Myocyte (in vitro differentiated cells): ENCODE results near the gene OSTF1. TPM values are rescaled to one million over a fixed set of nuclear protein-coding genes. Genes with fewer than 3 reads are reported as not detected.

ENCODE experiments used
- DNase-seq: peaks from one replicate; pipeline ENCODE4 v3.0.0-alpha.2; 2012; ENCODE audit warnings: low read depth
- total RNA-seq: library from RNA; depleted of rRNA; stranded (reverse); fragments of >200 nt; gene quantifications from 2 replicates; pipeline ENCODE4 v1.2.3, GENCODE V29; 2014

OSTF1 gene
- total RNA-seq, 1 donor from 2014 or later = 24.6 TPM

- DNase-seq = no peak
Observed at GRCh38 chr9:75084081-75084672, 4.1 kb upstream of the OSTF1 start.

- DNase-seq = no peak
Observed at GRCh38 chr9:75085640-75086039, 2.7 kb upstream of the OSTF1 start.

GRCh38 chr9:75086541-75087288, 1.6 kb upstream of the OSTF1 start:
- no peak for DNase-seq

GRCh38 chr9:75087289-75087823, 958 bp upstream of the OSTF1 start:
- peak; percentile 83 for DNase-seq

- DNase-seq = peak; percentile 79
Observed at GRCh38 chr9:75088646-75089372, 495 bp downstream of the OSTF1 start.

GRCh38 chr9:75089373-75089766, 1.1 kb downstream of the OSTF1 start:
- DNase-seq = no peak

- DNase-seq = no peak
Observed at GRCh38 chr9:75090579-75090978, 2.3 kb downstream of the OSTF1 start.

GRCh38 chr9:75092766-75093165, 4.5 kb downstream of the OSTF1 start:
- no peak for DNase-seq

GRCh38 chr9:75096796-75097195, 8.5 kb downstream of the OSTF1 start:
- DNase-seq = no peak

- no peak for DNase-seq
Observed at GRCh38 chr9:75101004-75101588, 12.8 kb downstream of the OSTF1 start.

GRCh38 chr9:75102177-75102790, 14.0 kb downstream of the OSTF1 start:
- DNase-seq = no peak

- DNase-seq = no peak
Observed at GRCh38 chr9:75104607-75105006, 16.3 kb downstream of the OSTF1 start.

- DNase-seq = no peak
Observed at GRCh38 chr9:75105019-75105540, 16.8 kb downstream of the OSTF1 start.

- DNase-seq = no peak
Observed at GRCh38 chr9:75105841-75106240, 17.5 kb downstream of the OSTF1 start.

GRCh38 chr9:75106857-75107256, 18.5 kb downstream of the OSTF1 start:
- no peak for DNase-seq

GRCh38 chr9:75108571-75108970, 20.3 kb downstream of the OSTF1 start:
- DNase-seq = no peak

- peak; percentile 9 for DNase-seq
Observed at GRCh38 chr9:75109210-75109839, 21.0 kb downstream of the OSTF1 start.

- DNase-seq = no peak
Observed at GRCh38 chr9:75111019-75111622, 22.8 kb downstream of the OSTF1 start.

GRCh38 chr9:75112789-75113188, 24.5 kb downstream of the OSTF1 start:
- DNase-seq = no peak

- no peak for DNase-seq
Observed at GRCh38 chr9:75116306-75116705, 28.0 kb downstream of the OSTF1 start.
